GM10266 (cell line): ENCODE results near the gene RGS6.

Experiments used
- DNase-seq: peaks from one replicate; pipeline ENCODE4 v3.0.0; 2012; ENCODE audit errors: extremely low spot score
- CTCF ChIP-seq: IDR thresholded peaks from 2 replicates; pipeline ENCODE4 v1.5.1; 2012; ENCODE audit warnings: mild to moderate bottlenecking, low read depth; ENCODE audit not compliant: control insufficient read depth, insufficient read depth; ENCODE audit errors: missing control alignments

Gene RGS6

GRCh38 chr14:71905860-71906259, 26.4 kb upstream of the RGS6 start:
- TF ChIP-seq CTCF, result no peak
- no peak for DNase-seq

- TF ChIP-seq CTCF, result no peak
These were observed 24.3 kb upstream of the RGS6 start for GRCh38 chr14:71907793-71908515.

GRCh38 chr14:71911669-71912068, 20.6 kb upstream of the RGS6 start:
- DNase-seq, result no peak
- no peak for TF ChIP-seq CTCF

More at GRCh38 chr14:71907793-71908515, 24.3 kb upstream of the RGS6 start:
- no peak for DNase-seq

- no peak for TF ChIP-seq CTCF
- no peak for DNase-seq
These were observed 18.9 kb upstream of the RGS6 start for GRCh38 chr14:71913342-71913741.

GRCh38 chr14:71918955-71919354, 13.3 kb upstream of the RGS6 start:
- no peak for DNase-seq
- no peak for TF ChIP-seq CTCF

- TF ChIP-seq CTCF, result no peak
- no peak for DNase-seq
These were observed 8.7 kb upstream of the RGS6 start for GRCh38 chr14:71923513-71923912.

GRCh38 chr14:71931492-71932228, 569 bp upstream of the RGS6 start:
- peak; percentile 17 for TF ChIP-seq CTCF
- DNase-seq, result peak; percentile 57
